SK-N-MC (cell line): ENCODE results near the gene CLDN6.

ENCODE experiments used
- EZH2 ChIP-seq: fragments of 200-600 bp; sonication (generic); IDR thresholded peaks from one replicate; pipeline ENCODE4 v1.6.1; 2017; ENCODE audit warnings: antibody characterized with exemption
- FOXP2 ChIP-seq: optimal IDR thresholded peaks from 2 replicates; pipeline ENCODE3; 2011; ENCODE audit warnings: mild to moderate bottlenecking, moderate library complexity; ENCODE audit not compliant: insufficient read depth; ENCODE audit errors: extremely low read length, control extremely low read depth
- POLR2AphosphoS5 ChIP-seq: IDR thresholded peaks from 2 replicates; pipeline ENCODE4 v1.6.1; 2012; ENCODE audit warnings: mild to moderate bottlenecking, low read depth, low read length, borderline replicate concordance

DNA sequence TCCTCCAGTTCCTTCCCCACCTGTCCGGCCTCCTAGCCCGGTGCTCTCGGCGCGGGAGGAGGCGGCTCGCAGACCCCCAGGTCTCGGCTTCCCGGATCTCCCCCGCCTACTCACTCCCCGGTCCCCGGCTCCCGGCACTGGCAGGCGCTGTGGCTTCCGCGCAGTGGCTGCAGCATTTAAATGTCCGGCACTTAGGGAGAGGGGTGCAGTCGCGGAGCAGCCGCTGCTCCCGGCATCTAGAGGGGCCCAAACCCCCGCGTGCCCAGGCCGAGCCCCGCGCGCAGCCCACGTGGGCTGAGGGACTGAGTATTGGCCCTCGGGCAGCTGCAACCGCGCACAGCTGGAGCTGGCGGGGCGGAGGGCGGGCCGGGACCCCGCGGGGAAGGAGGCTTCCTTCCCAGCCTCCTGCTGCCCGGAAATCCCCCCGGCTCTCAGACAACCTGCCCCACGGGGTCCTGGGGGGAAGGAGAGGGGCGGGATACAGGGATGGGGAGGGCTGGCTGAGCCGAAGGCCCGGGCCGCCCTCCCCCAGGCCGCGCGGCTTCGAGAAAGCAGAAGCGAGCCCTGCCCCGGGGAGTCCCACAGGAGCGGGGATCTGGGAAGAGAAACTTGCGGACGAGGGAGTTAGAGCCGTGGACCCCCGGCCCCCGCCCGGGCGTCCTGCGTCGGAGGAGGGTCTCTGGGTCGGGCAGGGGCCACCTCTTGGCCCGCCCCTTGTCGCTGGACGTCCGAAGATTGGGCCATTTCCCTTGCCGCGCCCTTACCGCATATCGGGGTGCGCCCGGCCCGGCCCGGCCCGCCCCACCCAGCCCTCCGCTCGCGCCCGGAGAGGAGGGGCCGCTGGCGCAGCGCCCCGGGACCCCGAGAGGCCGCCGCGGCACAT, 28.0 kb upstream of the CLDN6 start, which contains the start of gene MMP25:
- TF ChIP-seq EZH2 (no peak), POLR2AphosphoS5 (no peak), FOXP2 (no peak)
